ENCODE results near the gene GTF2IRD1. TPM values are rescaled to one million over a fixed set of nuclear protein-coding genes. Genes with fewer than 3 reads are reported as not detected.

GTF2IRD1 gene
- polyA plus RNA-seq, 3 donors: not detected

DNA sequence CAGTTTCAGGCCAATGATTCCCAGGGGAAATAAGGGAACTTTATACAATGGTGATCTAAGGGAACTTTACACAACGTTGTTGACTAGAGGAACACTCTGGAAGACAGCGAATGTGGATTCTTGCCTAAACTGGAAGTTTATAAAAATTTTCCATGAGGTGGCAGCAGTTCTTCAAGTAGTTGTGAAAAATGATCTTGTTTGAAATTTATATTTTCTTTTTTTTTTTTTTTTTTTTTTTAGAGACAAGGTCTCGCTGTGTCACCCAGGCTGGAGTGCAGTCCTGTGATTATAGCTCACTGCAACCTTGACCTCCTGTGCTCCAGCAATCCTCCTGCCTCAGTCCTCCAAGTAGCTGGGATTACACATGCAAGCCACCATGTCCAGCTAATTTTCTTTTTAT, 171.7 kb downstream of the GTF2IRD1 start:
- no peaks in the 10 kb centered on the region for H3K36me3 Mint-ChIP-seq
- H3K4me3 Mint-ChIP-seq: no peak overlapping the region
- no peak overlapping the region for H3K27ac Mint-ChIP-seq
- Histone ChIP-seq H3K36me3 (replicated peaks in 1 of 2; ENCODE audit: control insufficient read depth in 1 of 2, insufficient read depth in 2 of 2, low read length in 2 of 2) (no peaks in the 10 kb centered on the region), H3K27ac (ENCODE audit: low read depth in 1 of 2, low read length in 2 of 2) (no peak overlapping the region), H3K9ac (ENCODE audit: insufficient read depth, low read length, poor library complexity, severe bottlenecking) (no peak overlapping the region), H3K79me2 (ENCODE audit: insufficient read depth, low read length) (no peaks in the 10 kb centered on the region), H3K27me3 (ENCODE audit: control insufficient read depth in 2 of 2, insufficient read depth in 2 of 2, low read length in 2 of 2) (no peaks in the 10 kb centered on the region), H4K20me1 (ENCODE audit: insufficient read depth, low read length) (no peaks in the 10 kb centered on the region), H3K4me2 (replicated peaks; ENCODE audit: extremely low read depth, low read length, poor library complexity, severe bottlenecking) (no peak overlapping the region), H3K4me1 (ENCODE audit: control insufficient read depth in 1 of 2, insufficient read depth in 2 of 2, low read length in 2 of 2) (no peaks in the 10 kb centered on the region), H3K9me3 (replicated peaks in 1 of 2; ENCODE audit: control insufficient read depth in 1 of 2, insufficient read depth in 1 of 2, low read length in 2 of 2) (no peaks in the 10 kb centered on the region), H2AFZ (ENCODE audit: insufficient read depth, low read depth, low read length, poor library complexity, severe bottlenecking) (no peak overlapping the region), H3K4me3 (replicated peaks in 1 of 3; ENCODE audit: low read depth in 2 of 3, low read length in 3 of 3) (no peak overlapping the region)
- peak; percentile 13 for TF ChIP-seq CTCF (IDR thresholded peaks at IDR 0.05)
- no CpG with 5 or more reads among the region's 3 CpGs for WGBS (ENCODE audit: insufficient coverage)
- intact Hi-C loops (cut with micrococcal nuclease): no loop called here
- DNase-seq: peak in 2 of 3 donors; percentile 19 to 46
- H3K9me3 Mint-ChIP-seq: peaks cover 0 to 2% (median 0%) of the 10 kb centered on the region in 7 donors
- H3K27me3 Mint-ChIP-seq (ENCODE audit: low read depth in 3 of 3): peaks cover 0 to 4% (median 0%) of the 10 kb centered on the region in 3 donors
- H3K4me1 Mint-ChIP-seq: peaks cover 7% of the 10 kb centered on the region

DNA sequence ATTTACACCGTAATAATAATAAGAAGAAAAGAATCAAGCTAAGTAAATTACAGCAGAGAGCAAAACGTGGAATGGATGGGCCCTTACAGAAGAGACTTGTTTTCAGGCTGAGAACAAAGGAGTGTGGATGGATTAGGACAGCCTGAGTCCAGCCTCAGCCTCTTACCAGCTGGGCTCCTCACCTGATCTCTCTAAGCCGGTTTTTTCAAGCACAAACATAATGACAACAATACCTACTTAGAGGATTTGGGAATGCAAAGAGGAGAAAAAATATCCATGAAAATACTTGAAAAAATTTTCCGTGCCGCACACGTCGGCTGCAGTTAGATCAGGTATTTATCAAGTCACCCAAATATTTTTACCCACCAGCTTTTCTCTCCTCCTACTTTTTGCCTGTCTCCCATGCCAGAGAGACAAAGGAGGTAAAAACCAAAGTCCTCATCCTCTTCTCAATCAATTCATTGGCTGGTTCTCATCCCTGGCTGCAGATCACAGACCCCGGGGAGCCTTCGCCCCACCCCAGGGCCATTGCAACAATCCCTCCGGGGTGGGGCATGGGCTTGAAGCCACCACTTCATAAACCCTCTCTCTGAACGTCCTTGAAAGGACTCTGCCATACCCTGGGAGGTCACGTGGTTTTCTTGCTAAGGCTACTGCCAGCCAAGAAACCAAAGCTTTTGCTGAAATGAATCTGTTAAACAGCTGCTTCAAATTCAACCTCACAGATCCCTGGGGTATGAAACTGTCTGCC, 174.1 kb downstream of the GTF2IRD1 start:
- Mint-ChIP-seq H3K27ac (no peak overlapping the region), H3K27me3 (ENCODE audit: low read depth in 3 of 3) (peaks cover 0 to 4% (median 0%) of the 10 kb centered on the region in 3 donors), H3K9me3 (peaks cover 0 to 2% (median 1%) of the 10 kb centered on the region in 7 donors), H3K4me1 (peaks cover 24% of the 10 kb centered on the region), H3K36me3 (peaks cover 0 to 3% of the 10 kb centered on the region in 2 donors), H3K4me3 (no peak overlapping the region)
- no peak for TF ChIP-seq CTCF (IDR thresholded peaks at IDR 0.05)
- H3K9ac ChIP-seq (ENCODE audit: insufficient read depth, low read length, poor library complexity, severe bottlenecking): no peak overlapping the region
- H3K4me2 ChIP-seq (replicated peaks; ENCODE audit: extremely low read depth, low read length, poor library complexity, severe bottlenecking): no peak overlapping the region
- 84% methylated on average over 3 of the region's 12 CpGs for WGBS (ENCODE audit: insufficient coverage)
- H3K27ac ChIP-seq (ENCODE audit: low read depth in 1 of 2, low read length in 2 of 2): no peak overlapping the region
- intact Hi-C loops (cut with micrococcal nuclease): no loop called here
- H3K4me3 ChIP-seq (replicated peaks in 1 of 3; ENCODE audit: low read depth in 2 of 3, low read length in 3 of 3): no peak overlapping the region
- no peaks in the 10 kb centered on the region for H3K79me2 ChIP-seq (ENCODE audit: insufficient read depth, low read length)
- H2AFZ ChIP-seq (ENCODE audit: insufficient read depth, low read depth, low read length, poor library complexity, severe bottlenecking): no peak overlapping the region
- no peaks in the 10 kb centered on the region for H3K9me3 ChIP-seq (replicated peaks in 1 of 2; ENCODE audit: control insufficient read depth in 1 of 2, insufficient read depth in 1 of 2, low read length in 2 of 2)
- no peaks in the 10 kb centered on the region for H3K36me3 ChIP-seq (replicated peaks in 1 of 2; ENCODE audit: control insufficient read depth in 1 of 2, insufficient read depth in 2 of 2, low read length in 2 of 2)
- H3K4me1 ChIP-seq (ENCODE audit: control insufficient read depth in 1 of 2, insufficient read depth in 2 of 2, low read length in 2 of 2): peaks cover 11 to 12% of the 10 kb centered on the region in 2 donors
- no peaks in the 10 kb centered on the region for H4K20me1 ChIP-seq (ENCODE audit: insufficient read depth, low read length)
- H3K27me3 ChIP-seq (ENCODE audit: control insufficient read depth in 2 of 2, insufficient read depth in 2 of 2, low read length in 2 of 2): no peaks in the 10 kb centered on the region
- no peak for DNase-seq

Measured in CD14-positive monocyte (primary cell).